Tibial nerve (tissue), 4 donors: ENCODE results near the gene FAM50A. TPM values are rescaled to one million over a fixed set of nuclear protein-coding genes. Genes with fewer than 3 reads are reported as not detected.

ENCODE experiments used
- DNase-seq, 2 donors: peaks; one replicate each; pipeline ENCODE4 v3.0.0-alpha.2; 2019; ENCODE audit warnings: low spot score in 2 of 2
- H3K27ac ChIP-seq, 4 donors: fragments of 200-600 bp; sonication (generic) in 3 of 4; one replicate each; pipeline ENCODE4 v1.5.1; 2017 to 2019; ENCODE audit warnings: mild to moderate bottlenecking in 1 of 4
- H3K27me3 ChIP-seq, 2 donors: fragments of 200-600 bp; sonication (generic) in 1 of 2; one replicate each; pipeline versions ENCODE4 v1.5.1 to v1.6.0; 2017 to 2019
- H3K36me3 ChIP-seq, 3 donors: fragments of 200-600 bp; sonication (generic); one replicate each; pipeline ENCODE4 v1.5.1; 2018 to 2019
- H3K4me1 ChIP-seq, 4 donors: fragments of 200-600 bp; sonication (generic) in 3 of 4; one replicate each; pipeline ENCODE4 v1.5.1; 2017 to 2019
- H3K4me3 ChIP-seq, 4 donors: fragments of 200-600 bp; sonication (generic) in 3 of 4; one replicate each; pipeline ENCODE4 v1.5.1; 2017 to 2019; ENCODE audit warnings: mild to moderate bottlenecking in 1 of 4, moderate library complexity in 1 of 4
- H3K9me3 ChIP-seq, 4 donors: fragments of 200-600 bp; sonication (generic) in 3 of 4; one replicate each; pipeline ENCODE4 v1.5.1; 2017 to 2019
- CTCF ChIP-seq, 5 experiments: fragments of 200-600 bp in 3 of 5; fragments of 450-650 bp in 2 of 5; sonication (generic) in 3 of 5; IDR thresholded peaks; one replicate each; pipeline ENCODE4 v1.5.1; 2016 to 2019; ENCODE audit warnings: antibody characterized with exemption in 5 of 5, mild to moderate bottlenecking in 3 of 5, moderate library complexity in 2 of 5
- EP300 ChIP-seq, 2 donors: sonication (generic); formaldehyde crosslinking; IDR thresholded peaks; one replicate each; pipeline ENCODE4 v1.6.1; 2017; ENCODE audit warnings: antibody characterized with exemption in 2 of 2, mild to moderate bottlenecking in 1 of 2
- POLR2A ChIP-seq, 2 donors: fragments of 450-650 bp; IDR thresholded peaks; one replicate each; pipeline ENCODE4 v1.6.1; 2017; ENCODE audit warnings: antibody characterized with exemption in 2 of 2, mild to moderate bottlenecking in 2 of 2, moderate library complexity in 2 of 2
- WGBS, 2 donors: methylation state at CpG; one replicate each; pipeline ENCODE4 v1.1.5; 2018; 5-methylcytosine and 5-hydroxymethylcytosine counted together
- total RNA-seq, 4 donors: library from RNA; depleted of rRNA; stranded (reverse); fragments of >200 nt; gene quantifications; one replicate each; pipeline ENCODE4 v1.1.0, GENCODE V29; 2016

Gene FAM50A
- total RNA-seq, 4 donors from 2014 or later, result 47.5 to 90.6 (median 63.0) TPM

- Histone ChIP-seq H3K27ac (no peak overlapping the region), H3K4me1 (peaks cover 0 to 11% (median 0%) of the 10 kb centered on the region in 4 donors), H3K27me3 (no peaks in the 10 kb centered on the region), H3K4me3 (no peak overlapping the region), H3K36me3 (peaks cover 0 to 29% (median 2%) of the 10 kb centered on the region in 3 donors), H3K9me3 (no peaks in the 10 kb centered on the region)
- DNase-seq, result no peak
- TF ChIP-seq EP300 (IDR thresholded peaks at IDR 0.05) (no peak), POLR2A (IDR thresholded peaks at IDR 0.05) (no peak), CTCF (IDR thresholded peaks at IDR 0.05) (no peak)
- 58 to 70% methylated on average over 7 of the region's 7 CpGs for WGBS, 2 donors
Measured at GRCh38 chrX:154417157-154417556, 26.8 kb upstream of the FAM50A start.

GRCh38 chrX:154419189-154419588, 24.8 kb upstream of the FAM50A start:
- Histone ChIP-seq H3K27me3 (no peaks in the 10 kb centered on the region), H3K27ac (peak overlapping the region in 1 of 4 donors; percentile 63), H3K36me3 (peaks cover 0 to 20% (median 2%) of the 10 kb centered on the region in 3 donors), H3K4me1 (no peaks in the 10 kb centered on the region), H3K4me3 (no peak overlapping the region), H3K9me3 (no peaks in the 10 kb centered on the region)
- TF ChIP-seq POLR2A (IDR thresholded peaks at IDR 0.05) (no peak), EP300 (IDR thresholded peaks at IDR 0.05) (no peak), CTCF (IDR thresholded peaks at IDR 0.05) (no peak)
- DNase-seq, result no peak
- 85 to 90% methylated on average over 5 to 8 of the region's 8 CpGs for WGBS, 2 donors

- Histone ChIP-seq H3K27me3 (no peaks in the 10 kb centered on the region), H3K27ac (peak overlapping the region in 1 of 4 donors; percentile 63), H3K9me3 (no peaks in the 10 kb centered on the region), H3K4me1 (no peaks in the 10 kb centered on the region), H3K4me3 (no peak overlapping the region), H3K36me3 (peaks cover 0 to 20% (median 2%) of the 10 kb centered on the region in 3 donors)
- 50 to 73% methylated on average over 1 to 19 of the region's 19 CpGs for WGBS, 2 donors
- TF ChIP-seq CTCF (IDR thresholded peaks at IDR 0.05) (no peak), EP300 (IDR thresholded peaks at IDR 0.05) (no peak), POLR2A (IDR thresholded peaks at IDR 0.05) (no peak)
- DNase-seq, result no peak
Measured at GRCh38 chrX:154419688-154420401, 24.1 kb upstream of the FAM50A start.

GRCh38 chrX:154420402-154420756, 23.6 kb upstream of the FAM50A start:
- no peak for DNase-seq
- H3K27me3 ChIP-seq, result no peaks in the 10 kb centered on the region
- H3K9me3 ChIP-seq, result no peaks in the 10 kb centered on the region
- H3K27ac ChIP-seq, result peak overlapping the region in 1 of 4 donors; percentile 63
- H3K4me1 ChIP-seq, result no peaks in the 10 kb centered on the region
- peaks cover 0 to 20% (median 2%) of the 10 kb centered on the region in 3 donors for H3K36me3 ChIP-seq
- H3K4me3 ChIP-seq, result no peak overlapping the region
- whole genome bisulfite sequencing, 2 donors, result 76 to 91% methylated on average over 5 to 10 of the region's 10 CpGs
- TF ChIP-seq EP300 (IDR thresholded peaks at IDR 0.05), result no peak
- no peak for TF ChIP-seq CTCF (IDR thresholded peaks at IDR 0.05)
- no peak for TF ChIP-seq POLR2A (IDR thresholded peaks at IDR 0.05)

- peaks cover 0 to 6% (median 0%) of the 10 kb centered on the region in 3 donors for H3K36me3 ChIP-seq
- peaks cover 0 to 23% (median 0%) of the 10 kb centered on the region in 4 donors for H3K4me1 ChIP-seq
- no peaks in the 10 kb centered on the region for H3K9me3 ChIP-seq
- TF ChIP-seq POLR2A (IDR thresholded peaks at IDR 0.05) (no peak), EP300 (IDR thresholded peaks at IDR 0.05) (no peak), CTCF (IDR thresholded peaks at IDR 0.05) (no peak)
- H3K4me3 ChIP-seq, result no peak overlapping the region
- WGBS, 2 donors, result 84 to 90% methylated on average over 13 of the region's 13 CpGs
- H3K27me3 ChIP-seq, result no peaks in the 10 kb centered on the region
- H3K27ac ChIP-seq, result peak overlapping the region in 2 of 4 donors; percentile 15 to 89
- DNase-seq, result no peak
Measured at GRCh38 chrX:154426916-154427770, 16.8 kb upstream of the FAM50A start.
